ENCODE measurements around the gene RNF13.
"Not testable (repeated sequence)": the region's sequence is repeated elsewhere in the genome, so short reads cannot be mapped to it uniquely, and the experiment has no call there.

RNF13 gene

GRCh38 chr3:149963485-149963884 is 150.5 kb downstream of the RNF13 start:
- no peak for DNase-seq

GRCh38 chr3:149964291-149964690 is 151.3 kb downstream of the RNF13 start:
- no peak for DNase-seq

- DNase-seq: no peak
Observed at GRCh38 chr3:149965278-149965677, 152.3 kb downstream of the RNF13 start.

DNA sequence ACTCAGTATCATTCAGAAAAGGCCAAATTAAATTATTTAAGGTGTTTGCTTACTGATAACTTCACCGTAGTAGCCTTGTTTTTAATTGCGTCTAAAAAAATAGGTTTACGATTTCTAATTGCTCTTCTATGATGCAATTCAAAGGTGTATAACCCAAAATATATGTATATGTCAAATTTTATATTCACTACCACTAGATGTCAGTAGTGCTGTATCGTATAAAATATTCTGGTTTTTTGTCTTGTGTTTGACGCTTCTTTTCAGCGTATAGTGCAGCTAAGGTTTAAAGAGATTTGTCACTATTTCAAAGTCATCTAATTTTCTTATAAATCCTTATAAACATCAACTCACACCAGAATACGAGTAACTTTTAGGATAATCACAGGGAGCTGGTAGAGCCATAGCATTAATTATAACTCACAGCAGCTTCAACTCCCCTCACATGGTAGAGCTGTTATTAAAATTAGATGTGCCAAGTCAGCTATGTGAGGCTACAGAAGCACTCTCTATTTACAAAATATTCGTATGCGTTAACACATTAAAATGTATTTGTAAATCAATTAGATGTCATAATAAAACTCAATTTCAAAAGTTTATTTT is 154.2 kb downstream of the RNF13 start:
- DNase-seq: no peak

- DNase-seq: no peak
Observed at GRCh38 chr3:149968216-149968615, 155.2 kb downstream of the RNF13 start.

DNA sequence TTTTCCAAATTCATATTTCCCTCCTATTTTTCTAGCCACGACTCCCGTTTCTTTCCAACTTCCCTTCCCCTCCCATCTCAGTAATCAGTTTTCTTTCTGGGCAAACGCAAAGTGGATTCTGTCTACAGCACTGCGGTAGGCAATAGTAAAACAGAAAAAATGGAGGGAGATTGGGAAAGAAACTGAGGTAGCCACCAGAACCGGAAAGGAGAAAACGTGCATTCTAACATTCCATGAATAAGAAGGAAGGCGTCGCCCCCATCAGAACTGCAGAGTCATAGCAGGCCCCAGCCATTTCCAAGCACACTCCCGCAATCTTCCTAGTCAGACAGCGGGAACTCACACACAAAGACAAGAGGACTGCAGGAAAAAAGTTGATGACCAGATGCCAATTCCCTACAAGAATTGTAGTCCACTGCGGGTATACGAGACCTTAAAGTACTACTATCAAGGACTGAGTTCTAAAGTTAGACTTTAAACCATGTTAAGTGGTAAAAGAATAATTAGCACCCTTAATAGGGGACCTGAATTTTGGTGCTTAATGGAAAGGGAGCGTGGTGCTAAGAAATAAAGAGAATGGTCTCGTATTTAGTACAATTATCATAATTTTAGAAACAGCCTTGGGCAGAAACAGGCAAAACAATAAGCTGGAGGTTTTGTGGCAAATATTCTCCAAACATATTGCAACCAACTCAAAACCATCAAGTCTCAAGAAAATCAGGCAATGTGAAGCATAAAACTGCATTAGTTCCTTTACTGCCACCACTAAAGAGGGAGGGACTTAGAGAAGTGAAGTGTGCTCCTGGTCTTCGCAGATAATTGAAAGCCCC is 156.3 kb downstream of the RNF13 start:
- DNase-seq: no peak

- peak; percentile 68 for DNase-seq
Observed at GRCh38 chr3:149969940-149970715, 157.1 kb downstream of the RNF13 start.

DNA sequence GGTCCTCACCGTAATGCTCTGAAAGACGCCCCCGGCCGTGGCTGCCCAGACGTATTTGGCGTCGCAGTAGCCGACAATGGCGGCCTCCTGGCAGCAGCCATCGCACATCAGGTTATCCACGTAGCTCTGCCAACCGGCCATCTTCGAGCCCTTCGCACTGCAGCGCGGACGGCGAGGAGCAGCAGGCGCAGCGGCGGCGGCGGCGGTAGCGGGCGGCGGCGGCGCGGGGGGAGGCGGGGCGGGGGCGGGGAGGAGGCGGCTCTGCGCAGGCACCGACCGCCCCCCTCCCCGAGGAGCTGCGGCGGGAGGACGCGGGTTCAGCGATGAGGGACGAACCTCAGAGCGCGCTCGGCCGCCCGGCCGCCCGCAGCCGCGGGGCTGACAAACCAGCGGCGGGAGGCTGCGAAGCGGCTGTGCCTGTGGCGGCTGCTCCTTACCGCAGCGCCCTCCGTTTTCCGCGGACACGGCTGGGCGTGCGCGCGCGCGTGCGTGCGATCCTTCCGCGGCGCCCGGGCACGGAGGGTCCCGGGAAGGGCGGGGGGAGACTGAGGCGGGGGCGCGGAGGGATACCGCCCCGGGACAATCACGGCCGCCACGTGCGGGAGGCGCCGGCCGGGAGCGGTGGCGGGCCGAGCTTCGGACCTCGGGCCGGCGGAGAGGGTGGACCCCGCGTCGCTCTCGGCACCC is 157.8 kb downstream of the RNF13 start, which contains the start of gene PFN2:
PFN2 (minus strand) TSS at position 180 of the 687 bp plus-strand sequence; CDS start at position 141, 39 bp downstream.
- peak; percentile 43 for DNase-seq

- DNase-seq: no peak
Observed at GRCh38 chr3:149971403-149972075, 158.5 kb downstream of the RNF13 start.

GRCh38 chr3:149975919-149976318 is 162.9 kb downstream of the RNF13 start:
- no peak for DNase-seq

DNA sequence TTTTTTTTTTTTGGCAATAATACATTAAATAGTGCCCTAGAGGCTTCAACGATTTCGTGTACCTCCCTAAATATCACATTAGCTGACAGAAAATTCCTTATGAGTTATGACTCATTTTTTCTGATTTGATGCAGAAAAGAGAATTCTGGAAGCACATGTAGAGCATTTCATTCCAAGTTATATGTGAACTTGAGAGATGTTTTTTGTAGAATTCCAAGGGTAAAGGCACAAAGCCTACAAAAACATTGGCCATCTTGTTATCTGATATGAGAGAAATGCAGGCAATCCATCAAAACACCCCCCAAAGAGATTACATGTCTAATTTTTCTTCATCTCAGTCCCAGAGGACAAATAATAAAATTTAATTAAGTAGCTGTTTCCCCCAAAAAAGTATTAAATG is 164.4 kb downstream of the RNF13 start:
- no peak for DNase-seq

DNA sequence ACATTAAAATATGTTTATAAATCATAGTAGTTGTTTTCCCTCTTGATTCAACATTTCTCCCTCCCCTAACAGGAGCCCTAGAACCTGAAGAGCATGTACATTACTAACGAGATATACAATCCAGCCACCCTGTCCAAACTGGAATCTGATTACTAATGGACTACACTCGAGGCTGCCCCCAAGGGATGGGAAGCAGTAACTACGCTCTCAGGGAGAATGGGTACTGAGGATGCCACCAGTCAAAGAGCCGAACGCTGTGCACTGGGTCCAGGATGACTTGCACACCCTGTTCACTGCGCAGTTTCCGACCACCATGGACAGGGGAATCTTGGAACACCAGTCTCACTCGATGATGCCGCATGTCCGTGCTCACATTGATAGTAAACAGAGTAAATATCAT is 169.0 kb downstream of the RNF13 start:
- not testable (repeated sequence) for DNase-seq

DNA sequence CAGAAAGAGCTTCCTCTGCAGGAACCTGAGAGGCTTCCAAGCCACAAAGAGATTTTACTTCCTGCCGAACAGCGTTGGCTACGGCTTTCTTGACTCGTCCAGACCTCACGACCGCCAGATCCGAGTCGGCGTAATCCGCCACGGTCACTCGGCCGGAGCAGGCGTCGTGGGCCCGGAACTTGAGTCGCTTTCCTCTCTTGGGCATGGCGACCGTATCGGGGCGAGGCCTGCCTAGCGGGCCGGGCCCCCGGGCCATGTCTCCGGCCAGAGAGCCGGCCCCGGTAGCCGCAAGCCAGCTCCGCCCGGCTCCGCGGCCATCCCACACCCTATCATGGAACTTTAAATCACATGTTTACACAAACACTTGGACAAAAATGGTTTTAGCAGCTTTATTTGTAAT is 170.0 kb downstream of the RNF13 start:
- DNase-seq: not testable (repeated sequence)

DNA sequence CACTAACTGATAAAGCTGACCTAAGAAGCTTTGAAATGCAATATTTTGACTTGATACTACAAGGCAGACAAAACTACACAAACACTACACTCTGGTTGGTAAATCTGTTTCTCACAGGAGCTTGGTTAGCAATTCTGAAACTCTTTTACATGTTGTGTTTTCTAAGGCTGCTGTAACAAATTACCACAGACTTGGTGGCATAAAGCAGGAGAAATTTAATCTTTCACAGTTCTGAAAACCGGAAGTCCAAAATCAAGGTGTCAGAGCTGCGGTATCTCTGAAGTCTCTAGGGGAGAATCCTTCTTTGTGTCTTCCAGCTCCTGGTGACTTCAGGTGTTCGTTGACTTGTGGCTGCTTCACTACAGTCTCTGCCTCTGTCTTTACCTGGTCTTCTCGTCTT is 170.6 kb downstream of the RNF13 start:
- DNase-seq: no peak

DNA sequence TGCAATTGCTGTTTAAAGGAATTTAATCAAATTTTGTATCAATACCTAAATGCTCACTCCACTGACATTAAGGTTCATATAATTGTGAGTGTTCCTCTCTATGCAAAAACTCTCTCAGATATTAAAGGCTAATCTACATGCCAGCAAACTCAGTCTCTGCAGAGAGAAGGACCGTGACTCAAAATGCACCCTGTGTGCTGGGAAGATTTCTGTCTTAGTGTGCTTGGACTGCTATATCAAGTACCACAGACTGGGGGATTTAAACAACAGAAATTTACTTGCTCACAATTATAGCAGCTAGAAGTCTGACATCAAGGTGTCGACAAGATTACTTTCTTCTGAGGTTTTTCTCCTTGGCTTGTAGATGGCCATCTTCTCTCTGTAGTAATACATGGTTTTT is 176.3 kb downstream of the RNF13 start:
- no peak for DNase-seq

- DNase-seq: no peak
Observed at GRCh38 chr3:149990423-149990948, 177.5 kb downstream of the RNF13 start.

- DNase-seq: no peak
Observed at GRCh38 chr3:149992416-149993058, 179.5 kb downstream of the RNF13 start.

DNA sequence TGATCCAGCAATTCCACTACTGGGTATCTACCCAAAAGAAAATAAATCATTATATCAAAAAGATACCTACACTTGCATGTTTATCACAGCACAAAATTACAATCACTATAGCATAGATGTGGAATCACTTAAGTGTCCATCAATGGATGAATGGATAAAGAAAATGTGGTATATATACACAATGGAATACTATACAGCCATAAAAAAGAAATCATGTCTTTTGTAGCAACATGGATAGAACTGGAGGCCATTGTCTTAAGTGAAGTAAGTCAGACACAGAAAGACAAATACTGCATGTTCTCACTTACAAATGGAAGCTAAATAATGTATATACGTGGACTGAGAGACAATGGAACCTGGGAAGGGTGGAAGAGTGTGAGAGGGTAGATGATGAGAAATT is 185.9 kb downstream of the RNF13 start:
- DNase-seq: no peak

DNA sequence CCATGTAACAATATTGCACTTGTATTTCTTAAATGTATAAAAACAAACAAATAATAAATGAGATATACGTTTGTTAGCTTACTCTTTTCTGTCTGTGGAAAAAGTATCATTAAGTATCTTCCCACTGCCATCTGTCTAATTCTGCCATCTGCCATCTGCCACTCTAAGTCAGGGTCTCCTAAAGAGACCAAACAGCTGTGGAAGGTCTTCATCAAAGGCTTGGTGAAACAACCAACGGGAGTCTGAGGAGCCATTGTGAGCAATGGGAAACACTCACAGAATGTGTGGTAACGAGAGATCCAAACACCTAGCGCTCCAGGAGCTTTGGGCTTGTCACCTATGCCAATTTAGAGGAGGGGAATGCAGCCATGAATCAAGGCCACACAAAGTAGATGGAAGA is 186.4 kb downstream of the RNF13 start:
- DNase-seq: no peak

DNA sequence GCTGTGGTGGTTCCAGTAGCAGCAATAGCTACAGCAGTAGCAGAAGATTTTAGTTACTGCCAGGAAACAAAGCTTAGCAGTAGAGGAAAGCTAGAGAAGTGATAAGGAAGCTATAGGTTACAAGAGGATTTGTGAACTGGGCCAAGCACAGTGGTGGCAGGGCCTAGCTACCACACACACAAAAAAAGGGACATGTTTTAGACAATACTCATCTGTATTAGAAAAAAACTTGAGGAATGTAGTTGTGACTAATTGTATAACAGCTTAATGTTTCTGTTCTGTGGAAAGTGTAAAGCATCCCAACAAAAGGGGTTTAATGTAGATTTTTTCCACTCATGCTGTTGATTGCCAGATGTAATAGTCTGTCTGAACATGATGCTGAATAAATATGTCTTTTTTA is 187.6 kb downstream of the RNF13 start:
- no peak for DNase-seq

- no peak for DNase-seq
Observed at GRCh38 chr3:150005243-150006112, 192.5 kb downstream of the RNF13 start.

All from activated CD4-positive, alpha-beta T cell treated with anti-CD3 and anti-CD28 coated beads for 1 hour (primary cell).